Measurements from ENCODE around the gene HOXA9. TPM values are rescaled to one million over a fixed set of nuclear protein-coding genes. Genes with fewer than 3 reads are reported as not detected.
A peak's percentile ranks its signal among the peaks of the same experiment; 100 is the strongest.

The HOXA9 gene
- total RNA-seq, 1 experiment from 2014 or later = 91.0 TPM

DNA sequence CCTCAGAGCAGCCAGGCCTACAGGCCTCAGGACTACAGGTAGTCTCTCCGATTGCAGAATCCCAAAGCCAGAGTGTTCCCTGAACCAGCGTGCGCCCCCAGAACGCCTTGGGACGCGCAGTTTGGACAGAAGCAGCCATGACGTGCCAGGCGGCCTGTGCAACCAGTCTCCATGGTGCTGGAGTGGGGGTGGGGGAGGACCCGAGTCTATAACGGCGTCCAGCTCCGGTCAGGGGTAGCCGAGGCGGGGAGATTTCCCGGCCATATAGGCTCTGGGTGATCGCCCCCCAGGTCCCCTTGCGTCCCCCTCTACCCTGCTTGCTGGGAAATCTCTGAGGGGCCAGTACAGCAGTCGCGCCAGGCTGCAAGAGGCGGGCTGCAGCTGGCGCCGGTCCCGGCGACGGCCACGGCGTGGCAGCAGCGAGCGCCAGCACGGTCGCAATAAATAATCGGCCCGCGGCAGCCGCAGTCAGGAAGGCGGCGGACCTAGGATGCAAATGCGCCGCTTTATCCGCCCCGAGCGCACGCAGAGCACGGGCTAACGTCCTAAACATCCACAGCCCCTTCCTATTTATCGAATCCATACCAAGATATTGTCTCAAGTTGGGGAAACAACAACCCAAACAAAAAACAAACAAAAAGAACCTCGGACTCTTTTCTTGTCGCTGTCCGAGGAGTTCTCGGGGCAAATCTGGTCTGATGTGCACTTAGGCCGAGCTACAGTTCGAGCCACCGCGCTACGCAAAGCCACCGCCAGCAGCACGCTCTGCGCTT lies 14.6 kb downstream of the HOXA9 start:
- ATAC-seq = peak; percentile 62
- intact Hi-C loops (cut with micrococcal nuclease) = loop anchor here (5.0 kb wide), 1 partner anchor 298 kb away; no protein-coding TSS in a partner anchor
- Histone ChIP-seq H3K4me1 (ENCODE audit: control insufficient read depth in 1 of 2, insufficient read depth in 2 of 2, low read length in 2 of 2) (peaks cover 30 to 69% of the 10 kb centered on the region in 2 experiments), H4K20me1 (ENCODE audit: insufficient read depth) (no peaks in the 10 kb centered on the region), H3K4me3 (replicated peaks in 1 of 2; ENCODE audit: low read depth in 1 of 2, low read length in 2 of 2) (peak overlapping the region; percentile 60 to 71), H3K79me2 (ENCODE audit: insufficient read depth, low read length) (peaks cover 51% of the 10 kb centered on the region), H3K27ac (ENCODE audit: low read depth, low read length) (peak overlapping the region; percentile 82), H2AFZ (ENCODE audit: low read depth, low read length, poor library complexity, severe bottlenecking) (peak overlapping the region; percentile 63), H3K27me3 (ENCODE audit: insufficient read depth, low read length) (no peaks in the 10 kb centered on the region), H3K9me3 (ENCODE audit: control insufficient read depth in 1 of 2, insufficient read depth in 1 of 2, low read depth in 1 of 2, low read length in 2 of 2) (no peaks in the 10 kb centered on the region), H3K36me3 (ENCODE audit: control insufficient read depth in 1 of 2, insufficient read depth in 2 of 2, low read length in 2 of 2) (no peaks in the 10 kb centered on the region), H3K9ac (ENCODE audit: low read length) (peak overlapping the region; percentile 74), H3K4me2 (ENCODE audit: low read length) (peak overlapping the region; percentile 95), H3K9me2 (ENCODE audit: insufficient read depth) (no peaks in the 10 kb centered on the region)
- CTCF ChIA-PET = interaction anchor here (0.6 to 3.7 kb wide), 8 partner anchors 11 to 469 kb away, joined by 3 to 27 read pairs (median 4); no protein-coding TSS in a partner anchor
- no peak for DNase-seq (ENCODE audit: low read depth, low spot score)
- POLR2A ChIA-PET = interaction anchor here (0.8 to 2.5 kb wide), 6 partner anchors 9 to 470 kb away, joined by 3 to 8 read pairs (median 4); no protein-coding TSS in a partner anchor
- TSS peak; percentile 65 for BruUV-seq (replicated peaks)
- RAD21 ChIA-PET (ENCODE audit: low non-redundant PET in 1 of 2, low total read pairs in 2 of 2, uncharacterized antibody in 2 of 2, unreplicated experiment in 2 of 2) = interaction anchor here in 1 of 2 experiments (1.0 to 1.2 kb wide), 4 partner anchors 10 to 781 kb away, joined by 3 to 4 read pairs (median 3); no protein-coding TSS in a partner anchor
- no peak for TF ChIP-seq FOSL1 (IDR thresholded peaks at IDR 0.05; ENCODE audit: low read depth)
- TF ChIP-seq EZH2phosphoT487 (IDR thresholded peaks at IDR 0.05; ENCODE audit: borderline replicate concordance) = no peak
- no peak for TF ChIP-seq SIN3A (IDR thresholded peaks at IDR 0.05; ENCODE audit: low read depth)
- TF ChIP-seq EGR1 (IDR thresholded peaks at IDR 0.05; ENCODE audit: low read depth) = no peak
- TF ChIP-seq, protein P1, sequence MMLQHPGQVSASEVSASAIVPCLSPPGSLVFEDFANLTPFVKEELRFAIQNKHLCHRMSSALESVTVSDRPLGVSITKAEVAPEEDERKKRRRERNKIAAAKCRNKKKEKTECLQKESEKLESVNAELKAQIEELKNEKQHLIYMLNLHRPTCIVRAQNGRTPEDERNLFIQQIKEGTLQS (IDR thresholded peaks at IDR 0.05) = no peak
- TF ChIP-seq ELF1 (IDR thresholded peaks at IDR 0.05; ENCODE audit: borderline replicate concordance, low read depth) = no peak
- TF ChIP-seq ZFX (IDR thresholded peaks at IDR 0.05) = peak; percentile 89
- no peak for TF ChIP-seq SP1 (IDR thresholded peaks at IDR 0.05; ENCODE audit: low read depth)
- peak; percentile 61 for TF ChIP-seq YY1 (IDR thresholded peaks at IDR 0.05; ENCODE audit: extremely low read depth, insufficient replicate concordance, low read depth, low read length)
- no peak for TF ChIP-seq CBX3 (IDR thresholded peaks at IDR 0.05; ENCODE audit: low read depth)
- TF ChIP-seq RAD21 (IDR thresholded peaks at IDR 0.05; ENCODE audit: low read depth) = no peak
- TF ChIP-seq, protein P2, sequence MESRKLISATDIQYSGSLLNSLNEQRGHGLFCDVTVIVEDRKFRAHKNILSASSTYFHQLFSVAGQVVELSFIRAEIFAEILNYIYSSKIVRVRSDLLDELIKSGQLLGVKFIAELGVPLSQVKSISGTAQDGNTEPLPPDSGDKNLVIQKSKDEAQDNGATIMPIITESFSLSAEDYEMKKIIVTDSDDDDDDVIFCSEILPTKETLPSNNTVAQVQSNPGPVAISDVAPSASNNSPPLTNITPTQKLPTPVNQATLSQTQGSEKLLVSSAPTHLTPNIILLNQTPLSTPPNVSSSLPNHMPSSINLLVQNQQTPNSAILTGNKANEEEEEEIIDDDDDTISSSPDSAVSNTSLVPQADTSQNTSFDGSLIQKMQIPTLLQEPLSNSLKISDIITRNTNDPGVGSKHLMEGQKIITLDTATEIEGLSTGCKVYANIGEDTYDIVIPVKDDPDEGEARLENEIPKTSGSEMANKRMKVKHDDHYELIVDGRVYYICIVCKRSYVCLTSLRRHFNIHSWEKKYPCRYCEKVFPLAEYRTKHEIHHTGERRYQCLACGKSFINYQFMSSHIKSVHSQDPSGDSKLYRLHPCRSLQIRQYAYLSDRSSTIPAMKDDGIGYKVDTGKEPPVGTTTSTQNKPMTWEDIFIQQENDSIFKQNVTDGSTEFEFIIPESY (IDR thresholded peaks at IDR 0.05; ENCODE audit: extremely low read depth, insufficient replicate concordance, low read length) = no peak
- no peak for TF ChIP-seq ZNF274 (IDR thresholded peaks at IDR 0.05; ENCODE audit: low read depth, low read length)
- TF ChIP-seq POLR2A (IDR thresholded peaks at IDR 0.05; ENCODE audit: borderline replicate concordance, extremely low read depth, insufficient read depth, insufficient read length) = peak; percentile 83
- TF ChIP-seq, protein P3, sequence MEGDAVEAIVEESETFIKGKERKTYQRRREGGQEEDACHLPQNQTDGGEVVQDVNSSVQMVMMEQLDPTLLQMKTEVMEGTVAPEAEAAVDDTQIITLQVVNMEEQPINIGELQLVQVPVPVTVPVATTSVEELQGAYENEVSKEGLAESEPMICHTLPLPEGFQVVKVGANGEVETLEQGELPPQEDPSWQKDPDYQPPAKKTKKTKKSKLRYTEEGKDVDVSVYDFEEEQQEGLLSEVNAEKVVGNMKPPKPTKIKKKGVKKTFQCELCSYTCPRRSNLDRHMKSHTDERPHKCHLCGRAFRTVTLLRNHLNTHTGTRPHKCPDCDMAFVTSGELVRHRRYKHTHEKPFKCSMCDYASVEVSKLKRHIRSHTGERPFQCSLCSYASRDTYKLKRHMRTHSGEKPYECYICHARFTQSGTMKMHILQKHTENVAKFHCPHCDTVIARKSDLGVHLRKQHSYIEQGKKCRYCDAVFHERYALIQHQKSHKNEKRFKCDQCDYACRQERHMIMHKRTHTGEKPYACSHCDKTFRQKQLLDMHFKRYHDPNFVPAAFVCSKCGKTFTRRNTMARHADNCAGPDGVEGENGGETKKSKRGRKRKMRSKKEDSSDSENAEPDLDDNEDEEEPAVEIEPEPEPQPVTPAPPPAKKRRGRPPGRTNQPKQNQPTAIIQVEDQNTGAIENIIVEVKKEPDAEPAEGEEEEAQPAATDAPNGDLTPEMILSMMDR (IDR thresholded peaks at IDR 0.05 in 2 of 3, conservative IDR thresholded peaks at IDR 0.05 in 1 of 3; ENCODE audit: borderline replicate concordance in 1 of 3, insufficient read depth in 1 of 3, low read depth in 2 of 3, low read length in 2 of 3) = peak in 2 of 3 experiments; percentile 76 to 83; a peak in 4 of 6 replicates
- TF ChIP-seq, protein P4, sequence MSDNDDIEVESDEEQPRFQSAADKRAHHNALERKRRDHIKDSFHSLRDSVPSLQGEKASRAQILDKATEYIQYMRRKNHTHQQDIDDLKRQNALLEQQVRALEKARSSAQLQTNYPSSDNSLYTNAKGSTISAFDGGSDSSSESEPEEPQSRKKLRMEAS (IDR thresholded peaks at IDR 0.05) = no peak
- no peak for TF ChIP-seq EZH2 (IDR thresholded peaks at IDR 0.05)
- TF ChIP-seq JUND (IDR thresholded peaks at IDR 0.05) = no peak
- TF ChIP-seq TCF7L2 (IDR thresholded peaks at IDR 0.05; ENCODE audit: borderline replicate concordance, extremely low read depth, insufficient read depth, insufficient read length) = peak; percentile 43
- peak; percentile 75 for TF ChIP-seq POLR2AphosphoS5 (IDR thresholded peaks at IDR 0.05; ENCODE audit: low read depth, low read length)
- TF ChIP-seq SRF (IDR thresholded peaks at IDR 0.05; ENCODE audit: low read depth) = no peak
